ENCODE data around the gene OMP.
"Not testable (repeated sequence)": the region's sequence is repeated elsewhere in the genome, so short reads cannot be mapped to it uniquely, and the experiment has no call there.

OMP gene

DNA sequence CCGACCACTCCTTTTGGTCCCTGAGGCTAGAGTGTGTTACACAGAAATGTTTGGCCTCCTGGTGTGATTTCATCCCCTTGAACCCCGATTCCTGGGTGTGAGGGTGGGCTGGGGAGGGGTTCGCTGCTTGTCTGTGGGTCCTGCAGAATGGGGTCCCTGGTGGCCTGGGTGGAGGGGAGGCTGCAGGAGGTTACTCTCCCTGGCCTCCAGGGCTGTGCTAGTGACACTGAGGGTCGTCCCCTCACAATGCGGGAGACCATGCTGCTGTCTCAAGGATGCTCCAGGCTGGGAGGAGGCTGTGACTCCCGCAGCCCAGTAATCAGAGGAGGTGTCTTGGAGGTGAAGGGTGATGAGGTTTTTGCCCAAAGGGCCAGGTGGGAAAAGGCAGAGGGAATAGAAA is 17.0 kb upstream of the OMP start:
- DNase-seq: no peak

DNA sequence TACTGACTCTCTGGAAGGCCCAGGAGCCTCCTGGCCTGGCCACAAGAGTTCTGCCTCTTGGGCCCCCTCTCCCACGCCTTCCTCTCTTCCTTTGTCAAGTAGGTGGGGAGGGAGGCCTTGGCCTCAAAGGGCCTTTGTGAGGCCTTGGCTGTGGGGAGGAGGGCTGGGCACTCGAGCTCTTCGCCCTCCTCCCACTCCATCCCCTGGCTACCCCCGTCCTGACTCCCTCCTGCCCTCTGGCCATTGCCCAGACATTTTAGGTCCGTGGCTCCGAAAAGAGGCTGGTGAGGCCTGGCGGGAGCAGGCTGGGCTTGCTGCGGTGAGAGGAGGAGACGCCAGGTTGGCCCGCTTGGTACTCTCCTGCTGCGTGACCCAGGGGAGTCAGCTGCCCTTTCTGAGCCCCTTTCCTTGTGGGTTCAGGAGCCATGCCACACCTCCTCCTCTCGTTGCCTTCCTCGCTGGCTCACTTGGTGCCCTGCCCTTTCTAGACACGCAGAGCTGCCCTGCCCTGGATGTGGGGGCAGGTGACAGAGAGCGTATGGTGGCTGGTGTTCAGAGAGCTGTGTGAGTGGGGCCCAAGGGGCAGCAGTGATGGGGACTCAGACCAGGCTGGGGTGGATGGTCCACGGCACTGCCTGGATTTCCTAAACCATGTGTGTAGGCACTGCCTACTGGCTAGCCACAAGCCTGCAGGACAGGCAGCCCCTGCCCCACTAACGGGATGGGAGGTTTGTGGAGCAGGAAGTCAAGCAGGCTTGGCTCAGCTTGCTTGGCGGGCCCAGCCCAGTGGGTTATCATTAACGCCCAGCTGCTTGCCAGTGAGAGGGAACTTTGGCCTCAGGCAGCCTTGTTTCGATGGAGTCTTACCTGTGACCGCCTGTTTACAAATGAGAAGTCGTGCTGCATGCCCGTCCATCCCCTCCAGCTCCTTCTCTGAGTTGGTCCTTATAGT is 15.8 kb upstream of the OMP start:
- peak in 4 of 51 donors; percentile 26 to 39 (median 28) for DNase-seq

DNA sequence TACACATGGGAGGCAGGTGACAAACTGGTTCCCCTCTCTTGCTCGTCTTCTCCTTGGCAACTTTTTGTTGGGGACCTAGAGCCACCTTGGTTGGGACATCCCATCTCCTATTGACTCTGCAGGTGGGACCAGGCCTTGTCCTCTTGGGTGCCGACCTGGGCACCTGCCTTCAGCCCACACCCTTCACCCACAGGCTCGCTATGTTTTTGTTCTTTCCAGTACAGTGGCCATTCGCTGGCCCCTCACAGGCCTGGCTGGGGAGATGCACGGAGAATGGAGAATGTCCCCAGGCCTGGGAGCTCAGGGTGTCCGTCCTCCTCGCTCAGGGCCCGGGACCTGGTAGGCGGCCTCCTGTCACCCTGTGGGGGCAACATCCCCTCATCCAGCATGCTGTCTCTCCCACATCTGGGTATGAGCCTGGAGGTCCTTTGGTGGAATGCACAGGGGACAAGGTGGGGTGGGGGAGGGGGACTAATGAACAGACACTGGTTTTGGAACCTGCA is 14.9 kb upstream of the OMP start:
- DNase-seq: no peak

DNA sequence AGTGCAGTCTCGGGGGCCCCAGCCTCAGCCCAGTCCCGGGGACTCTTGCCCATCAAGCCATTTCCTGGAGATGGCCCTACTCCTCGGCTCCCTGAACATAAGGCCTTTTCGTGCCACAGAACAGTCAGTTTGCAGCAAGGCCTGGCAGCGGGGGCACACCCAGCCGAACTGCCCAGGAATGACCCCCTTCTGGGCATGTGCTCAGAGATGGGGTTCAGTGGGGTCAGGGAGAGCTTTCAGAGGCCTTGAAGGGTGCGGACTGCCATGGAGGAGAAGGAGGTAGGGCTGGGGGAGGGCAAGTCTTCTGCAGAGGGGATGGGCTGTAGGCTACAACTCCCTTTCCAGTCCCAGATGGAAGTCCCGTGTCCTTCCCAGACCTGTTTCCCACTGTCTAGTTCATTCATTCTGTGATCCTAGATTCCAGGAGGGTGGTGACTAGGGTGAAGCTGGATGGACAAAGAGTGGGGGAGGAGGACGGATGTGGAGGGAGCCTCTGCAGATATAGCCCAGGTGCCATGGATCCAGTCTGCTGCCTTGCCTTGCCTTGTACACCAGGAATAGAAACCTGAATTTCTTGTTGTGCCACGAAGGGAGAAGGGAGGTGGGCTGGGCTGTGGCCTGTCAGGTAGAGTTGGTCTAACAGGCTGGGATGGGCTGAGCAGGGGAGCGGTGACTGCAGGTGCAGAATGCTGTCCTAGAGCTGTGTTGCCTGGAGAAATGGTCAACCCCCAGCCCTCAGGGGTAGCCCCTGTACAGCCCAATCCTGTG is 14.2 kb upstream of the OMP start:
- DNase-seq: no peak

DNA sequence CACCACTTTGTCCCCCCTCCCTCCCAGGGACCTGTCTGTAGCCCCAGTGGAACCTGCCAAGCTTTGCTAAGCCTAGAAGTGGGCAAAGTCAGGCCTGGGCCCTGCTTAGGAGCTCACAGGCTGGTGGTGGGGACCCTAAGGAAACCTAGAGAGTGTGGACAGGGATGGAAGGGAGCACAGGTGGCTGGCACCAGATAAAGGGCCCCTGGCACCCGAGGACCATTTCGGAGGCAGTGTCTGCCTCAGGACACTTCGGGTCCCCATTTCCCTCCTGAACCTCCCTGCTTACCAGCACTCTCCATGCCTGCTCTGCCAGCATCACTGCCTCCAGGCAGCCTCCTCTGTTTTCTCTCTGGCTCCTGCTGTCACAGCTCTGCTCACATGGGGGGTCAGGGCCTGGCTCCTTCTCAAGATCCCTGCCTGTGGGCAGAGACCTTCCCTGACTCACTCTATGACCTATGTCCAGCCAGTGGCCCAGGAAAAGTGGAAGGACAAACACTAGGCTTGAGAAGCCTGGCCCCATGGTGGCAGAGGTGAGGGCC is 13.6 kb upstream of the OMP start:
- DNase-seq: no peak

DNA sequence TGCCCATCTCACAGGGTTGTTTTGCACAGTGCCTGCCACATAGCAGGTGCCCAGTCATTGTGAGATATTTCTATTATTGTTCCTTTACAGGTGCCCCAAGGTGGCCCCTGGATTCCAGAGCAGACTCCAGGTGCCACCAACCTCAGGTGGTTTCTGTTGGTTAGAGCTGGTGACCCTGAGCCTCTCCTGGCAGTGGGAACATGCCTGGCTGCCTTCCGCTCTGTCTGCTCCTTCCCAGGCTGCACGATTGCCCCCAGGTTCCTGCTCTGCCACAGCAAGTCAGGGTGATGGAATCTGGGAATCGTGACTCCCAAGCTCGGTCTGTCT is 12.6 kb upstream of the OMP start:
- no peak for DNase-seq

DNA sequence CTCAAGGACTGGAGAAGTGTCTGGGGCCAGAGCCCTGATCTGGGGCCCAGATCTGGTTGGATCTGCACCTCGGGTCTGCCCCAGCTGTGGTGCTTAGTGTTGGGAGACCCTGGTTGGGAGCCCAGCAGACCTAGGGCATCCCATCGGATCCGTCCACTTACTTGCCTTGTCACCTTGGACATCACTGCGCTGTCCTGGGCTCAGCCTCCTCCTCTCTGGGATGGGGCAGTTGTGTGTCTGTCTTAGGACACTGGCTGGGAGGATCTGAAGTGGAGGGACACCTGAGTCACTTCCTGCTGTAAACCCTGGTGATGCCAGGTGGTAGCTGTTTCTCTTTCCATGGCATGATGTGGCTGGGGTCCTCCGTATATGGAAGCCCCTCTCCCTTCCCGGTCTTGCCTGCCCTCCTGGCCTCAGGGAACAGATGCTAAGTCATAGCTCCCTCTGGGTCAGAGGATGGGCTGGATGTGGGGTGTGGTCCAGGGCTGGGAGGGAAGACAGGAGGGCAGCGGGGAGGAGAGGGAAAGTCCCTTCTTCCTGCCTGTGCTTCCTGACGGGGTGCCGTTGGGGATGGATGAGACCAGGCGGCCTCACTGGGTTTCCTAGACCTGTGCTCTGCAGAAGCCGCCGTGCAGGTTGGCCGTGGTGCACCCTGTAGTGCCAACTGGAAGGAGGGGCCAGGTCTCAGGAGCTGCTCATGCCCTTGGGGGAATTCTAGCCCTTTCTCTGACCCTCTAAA is 12.1 kb upstream of the OMP start:
- no peak for DNase-seq

DNA sequence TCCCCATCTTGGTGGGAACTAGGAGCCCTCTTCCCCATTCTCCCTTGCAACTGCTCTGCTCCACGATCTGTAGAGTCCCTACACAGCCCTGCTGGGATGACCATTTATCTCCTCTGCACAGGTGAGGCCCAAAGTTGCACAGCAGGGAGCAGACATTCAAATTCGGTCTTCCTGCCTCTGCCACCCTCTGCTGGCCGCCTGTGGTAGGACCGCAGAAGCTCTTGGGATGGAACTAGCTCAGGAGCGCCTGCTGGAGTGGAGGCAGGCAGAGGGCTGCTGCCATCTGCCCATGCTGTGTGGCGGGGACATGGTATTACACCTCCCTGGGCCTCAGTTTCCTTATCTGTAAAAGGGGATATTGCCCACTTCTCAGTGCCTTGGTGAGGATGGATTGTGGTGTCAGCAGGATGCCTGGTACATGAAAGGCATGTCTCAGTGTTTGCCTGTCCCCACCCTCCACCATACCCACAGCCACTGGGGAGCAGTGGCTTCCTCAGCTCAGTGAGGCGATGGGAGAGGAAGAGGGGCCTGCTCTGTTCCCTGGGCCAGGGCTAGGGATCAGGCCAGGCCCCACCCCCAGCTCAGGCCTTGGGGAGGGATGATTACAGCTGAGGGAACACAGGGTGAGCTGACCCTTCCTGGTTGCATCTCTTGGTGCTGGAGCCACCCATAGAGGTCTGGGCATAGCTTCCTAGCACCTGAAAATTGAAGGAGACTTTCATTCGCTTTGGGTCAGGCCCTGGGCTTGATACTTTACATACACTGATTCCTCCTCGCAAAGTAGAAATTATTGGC is 11.3 kb upstream of the OMP start:
- peak in 47 of 51 donors; percentile 15 to 82 (median 48) for DNase-seq

DNA sequence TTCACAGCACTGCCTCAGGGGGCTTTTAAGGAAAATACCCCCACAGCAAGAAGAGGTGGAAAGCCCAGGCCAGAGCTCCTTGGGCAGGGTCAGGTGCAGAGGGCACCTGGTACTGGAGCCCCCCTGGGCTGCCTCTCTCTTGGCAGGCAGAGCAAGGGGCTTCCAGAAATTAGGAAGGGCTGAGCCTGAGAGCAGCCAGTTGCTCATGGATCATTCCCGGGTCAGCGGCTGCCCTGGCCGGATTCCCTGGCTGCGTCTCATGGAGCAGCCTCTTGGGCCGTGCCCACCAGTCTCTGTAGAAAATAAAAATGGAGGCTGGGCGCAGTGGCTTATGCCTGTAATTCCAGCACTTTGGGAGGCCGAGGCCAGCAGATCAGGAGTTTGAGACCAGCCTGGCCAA is 10.3 kb upstream of the OMP start:
- DNase-seq: peak in 11 of 51 donors; percentile 6 to 55 (median 32)

DNA sequence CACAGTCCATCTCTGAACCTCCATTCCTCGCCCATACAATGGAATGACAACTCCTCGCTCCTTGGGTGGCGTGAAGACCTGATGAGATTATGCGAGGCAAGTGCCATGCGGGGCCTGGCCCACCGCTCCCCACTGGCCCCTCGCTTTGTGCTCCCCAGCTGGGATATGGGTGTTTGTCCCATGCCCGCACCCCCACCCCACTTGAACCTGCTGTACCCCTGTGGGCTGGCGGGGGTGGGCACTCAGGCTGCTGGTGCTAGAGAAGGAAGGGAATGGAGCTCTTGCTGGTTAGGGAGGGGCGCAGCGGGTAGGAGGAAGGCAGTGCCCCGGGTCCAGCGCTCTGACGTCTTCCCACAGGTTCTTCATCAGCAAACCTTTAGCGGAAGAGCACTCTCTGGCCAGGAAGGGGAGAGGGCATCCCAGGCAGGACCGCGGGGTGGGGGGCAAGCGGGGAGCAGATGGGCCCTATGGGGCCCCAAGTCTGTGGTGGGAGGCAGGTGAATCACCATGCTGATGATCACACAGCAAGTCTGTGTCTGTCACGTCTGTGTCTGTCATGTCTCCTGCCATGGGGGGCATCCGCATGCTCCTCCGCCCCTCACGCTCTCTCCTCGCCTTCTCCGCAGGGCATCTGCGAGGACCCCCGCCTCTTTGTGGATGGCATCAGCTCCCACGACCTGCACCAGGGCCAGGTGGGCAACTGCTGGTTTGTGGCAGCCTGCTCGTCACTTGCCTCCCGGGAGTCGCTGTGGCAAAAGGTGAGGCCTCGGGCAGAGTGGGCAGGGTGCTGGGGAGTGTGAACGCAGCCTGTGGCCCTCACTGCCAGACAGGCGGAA is 9.4 kb upstream of the OMP start:
- DNase-seq: no peak

DNA sequence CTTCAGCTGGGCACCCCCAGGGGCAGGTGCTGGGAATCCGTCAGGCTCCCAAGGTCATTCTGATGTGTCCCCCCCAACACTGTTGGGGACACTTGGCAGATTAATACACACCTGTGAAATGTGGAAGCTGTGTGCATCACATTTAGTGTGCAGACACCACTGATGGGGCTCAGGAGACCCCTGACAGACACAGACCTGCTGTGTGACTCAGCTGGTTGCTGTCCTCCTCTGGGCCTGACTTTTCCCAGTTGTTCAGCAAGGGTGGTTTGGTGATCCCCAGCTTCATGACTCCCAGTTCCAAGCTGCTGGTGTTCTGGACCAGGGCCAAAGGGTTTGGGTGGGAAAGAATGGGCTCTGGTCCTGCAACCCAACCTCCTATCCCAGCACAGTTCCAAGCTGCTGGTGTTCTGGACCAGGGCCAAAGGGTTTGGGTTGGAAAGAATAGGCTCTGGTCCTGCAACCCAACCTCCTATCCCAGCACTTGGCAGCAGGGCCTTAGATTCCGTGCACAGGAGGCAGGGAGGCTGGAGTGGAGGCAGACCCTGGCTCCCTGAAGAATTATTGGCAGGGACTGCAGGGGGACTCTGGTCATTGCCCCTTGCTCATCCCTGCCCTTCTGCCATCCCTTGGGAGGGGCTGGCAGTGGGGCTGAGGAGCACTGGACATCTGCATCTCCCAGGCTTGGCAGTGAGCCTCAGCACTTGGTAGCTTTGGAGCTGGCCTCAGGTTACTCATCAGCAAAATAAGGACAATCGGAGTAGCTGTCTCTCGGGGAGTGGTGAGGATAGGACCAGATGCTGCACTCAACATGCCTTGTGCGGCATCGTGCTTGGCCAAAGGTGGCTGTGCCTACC is 8.4 kb upstream of the OMP start:
- no peak for DNase-seq

DNA sequence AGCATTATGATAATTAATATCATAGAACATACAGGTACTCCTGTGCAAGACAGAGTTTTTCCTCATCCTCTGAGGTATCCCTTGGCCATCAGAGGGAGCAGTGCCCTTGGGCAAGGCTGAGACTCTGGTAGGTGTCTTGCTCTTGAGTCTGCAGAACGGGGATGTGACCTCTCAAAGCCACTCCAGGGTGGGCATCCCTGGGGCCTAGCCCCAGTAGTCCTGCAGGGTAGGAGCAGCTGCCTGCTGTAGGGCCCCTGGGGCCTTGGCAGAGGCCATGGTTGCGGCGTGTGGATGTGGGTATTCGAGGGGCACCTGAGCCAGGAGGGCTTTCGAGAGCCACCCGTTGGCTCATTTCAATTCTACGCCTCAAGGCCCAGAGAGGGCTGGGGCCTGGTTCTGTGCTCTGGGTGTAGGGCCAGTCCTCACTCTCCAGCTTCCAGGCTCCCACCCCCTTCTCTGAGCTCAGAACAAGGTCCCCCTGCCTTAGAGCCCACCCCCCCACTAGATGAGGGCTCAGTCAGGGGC is 7.7 kb upstream of the OMP start:
- no peak for DNase-seq

DNA sequence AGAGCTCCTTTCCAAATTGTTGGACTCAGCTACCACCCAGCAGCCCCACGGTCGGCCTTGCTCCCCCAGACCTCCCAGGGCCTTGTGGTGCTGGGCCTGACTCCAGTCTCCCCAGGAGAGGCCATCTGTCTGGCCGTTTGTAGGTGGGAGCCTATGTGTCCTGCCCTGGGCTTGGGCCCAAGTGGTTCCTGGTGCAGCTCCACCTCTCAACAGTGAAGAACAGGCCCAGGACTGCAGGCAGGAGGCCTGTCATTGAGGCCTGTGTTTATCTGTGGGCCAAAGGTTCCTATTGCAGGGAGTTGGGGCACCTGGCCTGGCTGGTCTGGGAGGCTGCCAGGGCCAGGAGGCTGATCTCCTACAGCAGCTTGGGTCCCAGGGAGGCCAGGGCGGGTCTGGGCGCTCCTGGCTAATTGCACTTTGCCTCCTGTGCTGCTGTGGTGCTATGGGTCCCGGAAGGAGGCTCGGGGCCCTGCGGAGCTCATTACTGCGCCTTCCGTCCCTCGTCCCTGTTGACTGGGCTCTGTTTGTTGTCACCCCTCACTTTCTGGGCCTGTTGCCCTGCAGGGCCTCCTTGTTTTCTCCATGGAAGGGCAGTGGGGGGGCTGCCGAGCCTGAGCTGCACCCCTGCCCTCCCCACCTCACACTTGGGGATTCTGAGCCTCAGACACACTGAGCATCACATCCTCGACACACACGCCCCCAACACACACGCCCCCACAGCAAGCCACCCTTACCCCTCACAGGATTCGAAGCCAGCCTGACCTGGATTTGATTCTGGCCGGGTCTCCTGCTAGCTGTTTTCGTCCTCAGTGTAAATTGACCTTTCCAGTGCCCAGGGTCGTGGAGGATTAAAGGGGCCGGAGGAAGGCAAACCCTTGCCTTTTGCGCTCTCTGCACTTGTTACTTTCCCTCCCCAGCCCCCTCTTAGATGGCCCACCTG is 6.8 kb upstream of the OMP start:
- no peak for DNase-seq

DNA sequence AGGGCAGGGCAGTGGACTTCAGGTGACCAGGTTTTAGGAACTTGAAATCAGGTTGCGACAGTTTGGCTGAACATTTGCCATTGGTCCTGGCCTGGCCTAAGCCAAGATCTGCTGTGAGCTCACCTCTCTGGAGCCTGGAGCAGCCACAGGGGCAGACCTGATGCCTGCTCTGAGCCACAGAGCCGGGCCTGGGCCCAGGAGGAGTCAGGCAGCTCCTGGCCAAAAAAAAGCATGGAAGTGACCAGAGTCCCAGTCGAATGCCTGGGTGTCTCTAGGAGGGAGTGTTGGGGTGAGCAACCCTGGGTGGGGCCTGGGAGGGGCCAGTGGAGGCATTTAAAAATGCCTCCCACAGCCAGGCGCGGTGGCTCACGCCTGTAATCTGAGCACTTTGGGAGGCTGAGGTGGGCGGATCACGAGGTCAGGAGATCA is 6.0 kb upstream of the OMP start:
- no peak for DNase-seq

DNA sequence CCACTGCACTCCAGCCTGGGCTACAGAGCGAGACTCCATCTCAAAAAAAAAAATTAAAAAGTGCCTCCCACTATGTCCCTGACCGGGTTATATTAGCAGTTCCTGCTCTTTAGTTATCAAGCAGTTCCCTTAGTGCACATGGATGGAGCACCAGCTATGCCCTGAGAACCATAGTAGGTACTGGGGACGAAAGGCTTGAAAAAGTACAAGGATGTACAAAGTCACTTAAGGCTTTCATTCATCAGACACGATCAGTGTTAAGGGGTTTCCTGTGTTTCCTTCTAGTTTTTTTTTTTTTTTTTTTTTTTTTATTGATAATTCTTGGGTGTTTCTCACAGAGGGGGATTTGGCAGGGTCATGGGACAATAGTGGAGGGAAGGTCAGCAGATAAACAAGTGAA is 5.5 kb upstream of the OMP start:
- not testable (repeated sequence) for DNase-seq

DNA sequence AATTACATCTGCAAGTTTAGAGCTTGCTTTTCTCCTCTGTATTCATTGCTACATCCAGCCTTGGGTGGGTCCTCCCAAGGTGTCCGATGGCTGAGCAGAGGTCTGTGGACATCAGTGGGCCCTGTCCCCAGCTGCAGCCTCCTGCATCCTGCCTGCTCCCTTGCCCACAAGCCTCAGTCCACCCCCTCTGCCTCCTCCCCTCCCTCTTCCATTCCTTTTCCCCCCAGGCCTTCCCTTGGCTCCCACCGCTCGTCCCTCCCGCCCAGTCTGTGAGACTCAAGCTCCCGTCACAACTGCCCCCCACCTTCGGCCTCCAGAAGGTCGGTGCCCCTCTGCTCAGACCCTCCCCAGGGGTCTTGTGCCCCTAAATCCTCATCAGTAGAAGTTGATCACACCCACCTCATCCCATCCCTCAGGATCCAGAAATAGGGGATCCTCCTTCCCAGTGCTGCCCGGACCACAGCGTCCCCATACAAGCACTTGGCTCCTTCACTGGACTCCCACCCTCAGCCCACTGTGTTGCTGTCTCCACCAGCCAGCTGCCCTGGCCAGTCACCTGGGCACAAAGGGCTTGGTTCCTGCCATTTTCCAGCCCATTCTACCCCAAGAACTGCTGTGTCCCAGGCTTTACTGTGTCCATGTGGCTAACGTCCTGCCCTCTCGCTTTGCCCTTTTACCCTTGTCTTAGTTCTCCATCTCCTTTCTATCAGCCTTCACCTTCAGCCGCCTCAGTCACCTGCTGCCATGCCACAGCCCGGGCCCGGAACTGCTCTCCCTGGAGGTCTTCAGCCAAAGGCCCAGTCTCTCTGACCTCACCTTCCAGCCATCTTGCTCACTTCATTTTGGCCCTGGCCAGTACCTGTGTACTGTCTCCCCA is 2.2 kb upstream of the OMP start:
- no peak for DNase-seq
